Progenitor cell of endocrine pancreas (in vitro differentiated cells): ENCODE data around the gene LOXL1. TPM values are rescaled to one million over a fixed set of nuclear protein-coding genes. Genes with fewer than 3 reads are reported as not detected.

Experiments
- DNase-seq: peaks from one replicate; pipeline ENCODE4 v3.0.0; 2021; ENCODE audit warnings: low spot score; ENCODE audit not compliant: unreplicated experiment
- H3K27ac Mint-ChIP-seq: 2 replicates; pipeline ENCODE4 v1.8.0; 2021; ENCODE audit warnings: mild to moderate bottlenecking, moderate library complexity, mixed read lengths
- H3K27me3 Mint-ChIP-seq: 2 replicates; pipeline ENCODE4 v1.8.0; 2021; ENCODE audit warnings: mixed read lengths
- H3K36me3 Mint-ChIP-seq: 2 replicates; pipeline ENCODE4 v1.8.0; 2022; ENCODE audit warnings: mixed read lengths; ENCODE audit not compliant: insufficient read depth
- H3K4me1 Mint-ChIP-seq: 2 replicates; pipeline ENCODE4 v1.8.0; 2021; ENCODE audit warnings: low read depth, mixed read lengths
- H3K4me3 Mint-ChIP-seq: 2 replicates; pipeline ENCODE4 v1.8.0; 2021; ENCODE audit warnings: low read depth, mild to moderate bottlenecking, moderate library complexity, mixed read lengths
- H3K9me3 Mint-ChIP-seq: 2 replicates; pipeline ENCODE4 v1.8.0; 2021; ENCODE audit warnings: low read depth, mixed read lengths
- CTCF ChIP-seq: fragments of 200-600 bp; sonication (generic); IDR thresholded peaks from one replicate; pipeline ENCODE4 v1.5.0; 2021; ENCODE audit warnings: antibody characterized with exemption, mild to moderate bottlenecking; ENCODE audit not compliant: unreplicated experiment
- total RNA-seq: library from RNA; stranded (reverse); gene quantifications from 2 replicates; pipeline ENCODE4 v1.2.1, GENCODE V29; 2021

LOXL1 gene
- total RNA-seq, 1 donor from 2014 or later, result 17.4 TPM

DNA sequence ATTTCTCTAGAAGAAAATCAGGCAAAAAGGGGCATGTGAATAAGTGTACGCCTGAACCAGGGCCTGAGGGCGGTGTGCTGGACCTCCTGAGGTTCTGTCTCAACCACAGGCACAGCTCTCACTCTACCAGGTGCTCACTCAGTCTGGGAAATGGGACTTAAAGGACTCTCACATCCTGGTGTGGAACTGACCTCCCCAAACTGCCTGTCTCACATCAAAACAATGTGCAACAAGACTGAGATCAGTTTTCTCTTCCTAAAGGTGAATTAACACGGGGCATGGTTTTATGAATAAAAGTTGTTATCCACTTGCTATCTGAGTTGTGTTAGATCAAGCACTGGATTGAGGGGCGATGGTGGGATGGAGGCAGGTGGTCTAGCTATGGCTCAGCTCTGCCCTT lies 61.0 kb downstream of the LOXL1 start:
- no peak for DNase-seq
- peaks cover 3% of the 10 kb centered on the region for H3K4me1 Mint-ChIP-seq
- no peaks in the 10 kb centered on the region for H3K36me3 Mint-ChIP-seq
- no peaks in the 10 kb centered on the region for H3K9me3 Mint-ChIP-seq
- no peak overlapping the region for H3K4me3 Mint-ChIP-seq
- TF ChIP-seq CTCF, result no peak
- H3K27ac Mint-ChIP-seq, result no peak overlapping the region
- H3K27me3 Mint-ChIP-seq, result no peaks in the 10 kb centered on the region

DNA sequence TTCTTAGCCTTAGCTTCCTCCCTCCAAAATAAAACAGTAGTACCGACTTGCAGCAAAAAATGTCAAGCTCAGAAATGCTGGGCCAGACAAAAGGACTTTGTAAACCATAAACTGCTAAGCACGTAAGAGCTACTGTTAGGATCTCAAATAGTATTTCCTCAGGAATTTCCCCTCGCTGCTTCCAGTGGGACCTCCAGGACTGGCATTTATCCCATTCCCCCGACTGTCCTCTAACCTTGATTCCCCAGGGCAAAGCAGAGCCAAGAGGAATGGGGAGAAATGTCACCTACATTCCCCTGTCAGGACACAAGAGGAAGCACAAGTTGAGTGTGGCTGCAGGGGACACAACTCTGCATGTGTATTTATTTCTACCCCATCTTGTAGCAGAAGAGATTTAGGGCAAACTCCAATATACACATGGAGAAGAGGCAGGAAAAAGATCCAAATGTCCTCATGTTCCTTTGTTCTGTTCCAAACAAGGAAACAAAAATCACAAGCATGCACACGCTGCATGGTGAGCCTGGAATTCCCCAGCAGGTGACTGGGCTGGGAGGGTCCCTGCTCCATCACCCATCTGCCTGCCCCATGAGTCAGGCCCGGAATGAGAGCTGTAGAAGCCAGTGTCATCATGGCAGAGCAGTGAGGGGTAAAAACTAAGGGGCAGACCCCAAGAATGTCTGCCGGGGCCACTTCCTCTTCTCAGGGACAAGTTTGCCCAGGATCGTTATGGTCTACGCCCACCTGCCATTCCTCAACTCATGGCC lies 61.6 kb downstream of the LOXL1 start:
- H3K27ac Mint-ChIP-seq, result no peak overlapping the region

GRCh38 chr15:73988445-73988969 lies 62.2 kb downstream of the LOXL1 start:
- no peak for DNase-seq
- H3K36me3 Mint-ChIP-seq, result no peaks in the 10 kb centered on the region
- H3K4me1 Mint-ChIP-seq, result peaks cover 4% of the 10 kb centered on the region
- TF ChIP-seq CTCF, result no peak
- H3K4me3 Mint-ChIP-seq, result no peak overlapping the region
- H3K27me3 Mint-ChIP-seq, result no peaks in the 10 kb centered on the region
- no peak overlapping the region for H3K27ac Mint-ChIP-seq
- H3K9me3 Mint-ChIP-seq, result no peaks in the 10 kb centered on the region

More for the DNA sequence above, 61.6 kb downstream of the LOXL1 start:
- no peaks in the 10 kb centered on the region for H3K36me3 Mint-ChIP-seq
- H3K4me1 Mint-ChIP-seq, result peaks cover 4% of the 10 kb centered on the region
- TF ChIP-seq CTCF, result no peak
- no peaks in the 10 kb centered on the region for H3K27me3 Mint-ChIP-seq
- H3K4me3 Mint-ChIP-seq, result no peak overlapping the region
- no peak for DNase-seq
- H3K9me3 Mint-ChIP-seq, result no peaks in the 10 kb centered on the region

DNA sequence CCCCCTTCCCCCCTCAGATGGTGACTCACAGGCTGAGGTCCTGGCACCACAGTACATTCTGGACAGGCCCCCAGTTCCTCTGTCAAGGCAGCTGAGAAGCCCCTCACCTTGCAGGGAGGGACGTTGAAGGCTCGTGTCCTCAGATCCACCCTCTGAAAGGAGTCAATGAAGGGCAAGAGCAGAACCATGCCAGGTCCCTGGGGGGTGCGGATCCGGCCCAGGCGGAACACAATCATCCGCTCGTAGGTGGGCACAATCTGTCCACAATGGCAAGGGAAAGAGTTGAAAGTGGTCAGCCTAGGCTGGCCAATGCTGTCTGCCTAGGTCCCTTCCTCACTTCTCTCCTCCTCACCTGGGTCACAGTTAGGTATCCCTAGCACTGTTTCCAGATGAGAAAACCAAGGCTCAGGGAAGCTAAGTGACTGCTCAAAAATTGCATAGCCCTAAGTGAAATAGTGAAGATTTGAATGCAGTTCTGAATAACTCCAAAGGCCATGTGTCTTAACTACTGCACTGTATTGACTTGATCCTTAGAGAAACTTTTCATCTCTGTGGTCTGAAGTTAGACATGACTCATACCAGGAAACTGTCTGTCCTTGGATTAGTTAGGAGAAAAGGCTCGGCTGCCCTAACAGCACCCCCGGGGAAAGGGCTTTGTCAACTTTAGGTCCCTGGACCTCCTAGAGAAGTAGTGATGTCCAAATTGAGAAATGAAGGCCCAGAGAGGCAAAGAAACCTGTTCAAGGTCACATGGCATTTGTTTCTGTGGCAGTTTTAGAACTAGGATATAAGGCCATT lies 62.9 kb downstream of the LOXL1 start:
- no peak overlapping the region for H3K4me3 Mint-ChIP-seq

More for the DNA sequence above, 62.9 kb downstream of the LOXL1 start:
- DNase-seq, result no peak
- no peaks in the 10 kb centered on the region for H3K27me3 Mint-ChIP-seq
- no peaks in the 10 kb centered on the region for H3K9me3 Mint-ChIP-seq
- no peak for TF ChIP-seq CTCF
- H3K4me1 Mint-ChIP-seq, result peaks cover 8% of the 10 kb centered on the region
- no peaks in the 10 kb centered on the region for H3K36me3 Mint-ChIP-seq
- H3K27ac Mint-ChIP-seq, result no peak overlapping the region
